OCI-M1 (cell line): ENCODE results near the gene GRPEL2.

Source experiments
- DNase-seq: peaks from one replicate; lab custom pipeline; 2025; lab: John Stamatoyannopoulos, UW

The GRPEL2 gene

GRCh38 chr5:149319174-149319573 is 26.1 kb upstream of the GRPEL2 start:
- no peak for DNase-seq

DNA sequence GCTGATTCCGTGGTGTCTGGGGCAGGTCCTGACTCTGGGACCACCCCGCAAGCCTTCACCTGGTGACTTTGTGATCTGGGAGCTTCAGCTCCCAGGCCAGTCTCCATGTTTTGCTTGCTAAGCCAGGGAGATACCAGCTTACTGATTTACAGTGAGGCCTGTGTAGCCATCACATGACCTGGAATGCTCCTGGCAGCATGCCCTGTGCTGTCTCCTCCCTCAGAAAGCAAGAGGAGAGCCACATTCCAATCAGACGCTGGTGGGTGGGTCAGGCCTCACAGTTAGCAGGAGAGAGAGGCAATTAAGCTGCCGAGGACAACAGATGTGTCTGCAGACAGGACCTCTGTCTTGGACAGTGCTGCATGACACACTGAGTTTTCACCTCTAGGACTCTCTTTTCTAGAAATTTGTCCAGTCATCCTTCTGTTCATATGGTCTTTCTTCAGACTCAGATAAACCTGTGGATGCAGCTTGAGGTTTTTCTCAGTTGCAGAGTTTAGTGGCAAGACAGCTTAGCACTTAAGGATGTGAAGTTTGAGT is 24.4 kb upstream of the GRPEL2 start:
- peak; percentile 71 for DNase-seq

DNA sequence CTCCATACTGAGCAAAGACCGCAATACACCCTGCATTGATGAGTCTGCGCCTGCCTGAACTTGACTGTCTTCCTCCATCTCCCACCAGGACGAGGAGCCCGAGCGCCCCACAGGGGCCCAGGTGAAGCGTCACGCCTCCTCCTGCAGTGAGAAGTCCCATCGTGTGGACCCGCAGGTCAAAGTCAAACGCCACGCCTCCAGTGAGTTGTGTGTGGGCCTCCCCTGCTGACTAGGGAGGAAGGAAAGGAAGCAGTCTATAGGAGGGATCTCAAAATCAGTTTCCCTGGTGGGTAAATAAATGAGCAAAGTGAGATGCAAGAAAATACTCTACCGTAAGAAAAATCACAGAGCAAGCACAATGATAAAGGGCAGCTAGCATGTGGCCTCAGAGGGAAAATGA is 22.8 kb upstream of the GRPEL2 start:
- no peak for DNase-seq

DNA sequence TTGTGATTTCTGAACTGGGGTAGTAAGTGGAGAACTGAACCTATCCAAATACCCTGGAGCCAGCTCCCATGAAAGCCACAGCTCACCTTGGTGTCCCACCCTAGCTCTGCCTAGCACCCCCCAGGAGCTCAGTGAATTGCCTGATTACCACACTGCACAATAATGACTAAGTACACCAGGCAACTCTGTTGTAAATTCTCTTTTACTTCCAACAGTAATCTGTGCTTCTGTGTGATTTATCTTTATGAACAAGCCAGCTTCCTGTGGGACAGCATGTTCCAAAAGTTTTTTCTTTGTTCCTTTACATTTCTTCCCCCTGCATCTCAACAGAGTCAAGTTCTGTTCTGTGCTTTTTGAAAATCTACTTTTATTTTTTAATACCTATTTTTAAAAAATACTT is 22.1 kb upstream of the GRPEL2 start:
- DNase-seq: no peak

GRCh38 chr5:149323621-149324205 is 21.6 kb upstream of the GRPEL2 start:
- DNase-seq: no peak

- DNase-seq: no peak
These were observed 20.7 kb upstream of the GRPEL2 start for GRCh38 chr5:149324641-149325040.

GRCh38 chr5:149325166-149325735 is 20.0 kb upstream of the GRPEL2 start:
- no peak for DNase-seq

DNA sequence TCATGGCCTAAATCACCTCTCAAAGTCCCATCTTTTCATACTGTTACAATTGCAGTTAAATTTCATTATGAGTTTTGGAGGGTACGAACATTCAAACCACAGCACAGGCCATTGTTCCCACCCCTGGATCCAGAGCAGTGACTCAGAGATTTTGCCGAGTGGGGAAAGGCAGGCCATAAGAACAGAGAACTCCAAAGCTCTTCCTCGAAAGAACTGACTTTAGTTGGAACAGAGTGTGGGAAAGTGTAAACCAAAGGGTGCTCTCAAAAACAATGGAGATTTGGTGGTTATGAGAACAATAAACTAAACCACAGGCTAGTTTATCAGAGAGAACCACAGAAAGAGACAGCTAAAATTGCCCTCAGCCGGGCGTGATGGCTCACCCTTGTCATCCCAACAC is 19.4 kb upstream of the GRPEL2 start:
- no peak for DNase-seq

DNA sequence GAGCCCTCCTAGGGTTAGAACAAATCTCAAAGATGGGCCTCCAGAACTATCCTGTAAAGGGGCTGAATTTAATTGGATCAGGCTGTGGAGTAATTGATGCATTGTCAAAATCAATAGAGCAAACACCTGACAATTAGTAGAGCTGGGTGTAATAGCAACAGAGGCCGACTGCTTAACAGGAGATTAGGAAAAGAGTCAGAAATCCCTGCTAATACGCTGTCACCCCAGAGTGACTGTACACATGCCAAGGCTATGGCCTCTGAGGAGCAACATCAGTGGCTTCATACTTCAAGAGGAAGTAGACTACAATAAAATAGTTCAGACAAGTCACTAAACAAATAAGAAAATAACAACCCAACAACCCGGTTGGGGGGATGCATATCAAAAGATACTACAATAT is 18.7 kb upstream of the GRPEL2 start:
- no peak for DNase-seq

DNA sequence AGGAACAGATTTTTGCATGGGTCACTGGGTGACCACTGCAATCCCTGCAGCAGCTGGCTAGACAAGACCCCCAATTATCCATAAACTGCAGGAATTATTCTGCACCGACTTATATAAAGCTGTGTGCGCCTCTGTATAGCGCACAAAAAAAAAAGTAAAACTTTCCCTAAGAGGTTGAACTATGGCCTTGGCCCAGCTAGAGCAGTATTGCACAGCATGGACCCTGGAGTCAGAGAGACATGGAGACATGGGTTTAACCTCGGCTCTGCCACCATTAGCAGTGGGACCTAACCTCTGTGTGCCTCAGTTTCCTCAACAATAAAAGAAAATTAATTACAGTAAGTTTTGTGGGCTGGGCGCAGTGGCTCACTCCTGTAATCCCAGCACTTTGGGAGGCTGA is 17.1 kb upstream of the GRPEL2 start:
- no peak for DNase-seq

GRCh38 chr5:149333711-149334443 is 11.4 kb upstream of the GRPEL2 start:
- no peak for DNase-seq

GRCh38 chr5:149337736-149338135 is 7.6 kb upstream of the GRPEL2 start:
- DNase-seq: no peak

DNA sequence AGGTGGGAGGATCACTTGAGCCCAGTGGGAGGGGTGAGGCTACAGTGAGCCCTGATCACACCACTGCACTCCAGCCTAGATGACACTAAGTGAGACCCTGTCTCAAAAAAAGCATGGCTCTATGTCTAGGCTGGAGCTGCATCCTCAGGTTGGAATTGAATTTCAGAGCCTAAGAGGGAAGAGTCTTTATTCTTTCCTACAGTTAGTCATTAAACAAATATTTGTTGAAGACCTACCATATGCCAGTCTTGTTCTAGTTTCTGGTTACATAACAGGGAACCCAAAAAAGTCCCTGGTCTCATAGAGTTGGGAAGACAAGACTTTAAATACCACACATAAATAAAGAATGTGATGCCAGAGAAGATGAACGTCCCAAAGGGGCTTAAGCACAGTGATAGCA is 6.9 kb upstream of the GRPEL2 start:
- no peak for DNase-seq

- DNase-seq: no peak
These were observed 4.4 kb upstream of the GRPEL2 start for GRCh38 chr5:149340920-149341319.

DNA sequence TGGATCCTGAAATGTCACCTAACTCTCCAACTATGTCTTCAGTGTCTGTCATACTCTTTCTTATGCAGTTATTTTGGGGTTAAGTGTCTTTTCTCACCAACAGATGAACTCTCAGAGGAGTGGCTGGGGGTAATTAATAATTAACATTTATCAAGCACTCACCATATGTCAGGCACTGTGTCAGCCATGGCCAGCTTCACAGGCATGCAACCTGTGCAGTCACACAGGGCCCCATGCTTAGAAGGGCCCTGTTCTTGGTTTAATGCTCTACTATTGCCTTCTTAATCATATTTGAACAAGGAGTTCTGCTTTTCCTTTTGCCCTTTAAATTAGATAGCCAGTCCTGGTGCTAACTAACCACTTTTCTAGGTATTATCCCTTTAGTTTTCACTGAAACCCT is 3.4 kb upstream of the GRPEL2 start:
- no peak for DNase-seq

GRCh38 chr5:149344151-149344550 is 1.1 kb upstream of the GRPEL2 start:
- no peak for DNase-seq

- peak; percentile 62 for DNase-seq
These were observed 558 bp downstream of the GRPEL2 start for GRCh38 chr5:149345892-149346222.

DNA sequence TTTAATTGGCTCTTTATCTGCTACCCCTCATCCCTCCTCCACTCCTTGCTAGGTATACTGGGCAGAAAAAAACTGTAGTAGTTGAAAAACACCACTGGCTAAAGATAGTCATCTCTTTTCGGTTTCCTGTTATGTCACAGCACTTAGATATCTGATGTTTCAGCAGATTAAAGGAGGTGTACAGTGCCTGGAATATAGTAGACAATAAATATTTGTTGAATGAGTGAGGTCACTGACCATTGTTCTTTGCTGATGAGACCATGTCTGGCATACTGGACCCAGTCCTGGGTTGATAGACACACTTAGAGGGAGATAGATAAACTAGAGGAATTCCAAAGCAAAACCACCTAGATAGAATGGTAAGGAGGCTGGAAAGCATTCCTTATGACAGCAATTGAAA is 3.2 kb downstream of the GRPEL2 start:
- no peak for DNase-seq

GRCh38 chr5:149349382-149349781 is 4.1 kb downstream of the GRPEL2 start:
- no peak for DNase-seq

DNA sequence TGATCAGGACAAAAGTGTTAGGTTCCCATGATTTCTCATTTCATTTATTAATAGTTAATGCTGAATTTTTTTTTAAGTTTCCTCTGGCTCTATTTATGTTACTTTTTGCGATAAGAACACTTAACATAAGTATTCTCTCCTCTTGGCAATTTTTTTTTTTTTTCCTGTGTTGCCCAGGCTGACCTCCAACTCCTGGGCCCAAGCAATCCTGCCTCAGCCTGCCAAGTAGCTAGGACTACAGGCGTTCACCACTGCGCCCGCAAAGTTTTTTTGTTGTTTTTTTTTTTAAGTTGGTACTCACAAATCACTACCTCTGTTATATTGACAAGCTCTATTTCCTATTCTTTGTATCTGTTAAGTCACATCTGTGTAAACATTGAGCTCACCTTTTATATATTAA is 6.9 kb downstream of the GRPEL2 start:
- DNase-seq: no peak

DNA sequence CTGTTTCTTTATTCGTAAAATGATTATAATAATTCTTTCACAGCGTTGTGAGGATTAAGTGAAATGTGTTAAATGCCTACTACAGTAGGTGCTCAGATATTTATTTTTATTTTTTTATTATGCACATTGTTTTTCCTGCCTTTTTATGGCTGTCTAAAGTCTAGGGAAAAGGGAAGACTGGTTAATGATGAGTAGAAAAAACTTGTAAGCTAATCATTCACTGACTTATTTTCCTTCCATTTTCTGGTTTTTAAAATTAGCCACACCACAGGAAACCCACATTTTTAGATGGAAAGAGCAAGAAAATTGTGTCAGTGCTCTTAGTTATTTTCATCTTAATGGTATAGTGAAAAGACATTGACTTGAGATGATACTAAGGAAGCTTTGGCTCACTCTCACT is 8.6 kb downstream of the GRPEL2 start:
- DNase-seq: no peak

DNA sequence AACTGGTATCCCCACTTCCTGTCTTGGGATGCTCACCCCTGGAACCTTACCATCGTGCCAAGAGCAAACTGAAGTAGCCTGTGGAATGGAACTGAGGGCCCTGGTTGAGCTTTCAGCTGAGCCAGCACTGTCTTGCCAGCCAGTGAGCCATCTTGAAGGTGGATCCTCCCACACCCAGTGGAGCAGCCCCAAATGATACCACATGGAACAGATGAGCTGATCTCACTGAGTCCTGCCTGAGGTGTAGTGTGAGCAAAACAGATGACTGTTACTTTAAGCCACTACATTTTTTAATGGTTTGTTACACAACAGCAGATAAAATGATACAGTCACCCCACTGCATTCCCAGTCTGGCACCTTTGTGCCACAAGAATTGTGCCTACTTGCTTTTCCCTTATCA is 10.4 kb downstream of the GRPEL2 start:
- DNase-seq: no peak

- no peak for DNase-seq
These were observed 11.1 kb downstream of the GRPEL2 start for GRCh38 chr5:149356391-149356790.
